Smooth muscle cell (in vitro differentiated cells): Measurements from ENCODE around the gene ZNF675. TPM values are rescaled to one million over a fixed set of nuclear protein-coding genes. Genes with fewer than 3 reads are reported as not detected.
"Not testable (repeated sequence)": the region's sequence is repeated elsewhere in the genome, so short reads cannot be mapped to it uniquely, and the experiment has no call there.

Source experiments
- DNase-seq: peaks from one replicate; lab custom pipeline; 2025; ENCODE audit not compliant: unreplicated experiment; lab: John Stamatoyannopoulos, UW
- H2AFZ ChIP-seq: fragments of 200-600 bp; sonication (generic); 2 replicates; pipeline ENCODE4 v1.6.0; 2016; ENCODE audit warnings: antibody characterized with exemption, low read depth, mild to moderate bottlenecking
- H3F3A ChIP-seq: fragments of 200-600 bp; sonication (generic); 2 replicates; pipeline ENCODE4 v1.6.0; 2017; ENCODE audit warnings: antibody characterized with exemption, low read depth
- H3K27ac ChIP-seq: fragments of 200-600 bp; sonication (generic); 2 replicates; pipeline ENCODE4 v1.5.1; 2016; ENCODE audit warnings: low read depth, mild to moderate bottlenecking
- H3K27me3 ChIP-seq: fragments of 200-600 bp; sonication (generic); 2 replicates; pipeline ENCODE4 v1.6.1; 2016; ENCODE audit warnings: low read depth, mild to moderate bottlenecking
- H3K36me3 ChIP-seq: fragments of 200-600 bp; sonication (generic); 2 replicates; pipeline ENCODE4 v1.5.1; 2016; ENCODE audit warnings: low read depth
- H3K4me1 ChIP-seq: fragments of 200-600 bp; sonication (generic); 2 replicates; pipeline ENCODE4 v1.5.1; 2016; ENCODE audit warnings: low read depth
- H3K4me2 ChIP-seq: fragments of 200-600 bp; sonication (generic); 2 replicates; pipeline ENCODE4 v1.6.0; 2016; ENCODE audit warnings: mild to moderate bottlenecking
- H3K4me3 ChIP-seq: fragments of 200-600 bp; sonication (generic); 2 replicates; pipeline ENCODE4 v1.5.1; 2016; ENCODE audit warnings: mild to moderate bottlenecking
- H3K79me2 ChIP-seq: fragments of 200-600 bp; sonication (generic); 2 replicates; pipeline ENCODE4 v1.6.0; 2016; ENCODE audit warnings: low read depth, mild to moderate bottlenecking
- H3K9ac ChIP-seq: fragments of 200-600 bp; sonication (generic); 2 replicates; pipeline ENCODE4 v1.6.0; 2016; ENCODE audit warnings: low read depth
- H3K9me3 ChIP-seq: fragments of 200-600 bp; sonication (generic); replicated peaks from 2 replicates; pipeline ENCODE4 v1.5.1; 2016; ENCODE audit warnings: low read depth
- H4K20me1 ChIP-seq: fragments of 200-600 bp; sonication (generic); 2 replicates; pipeline ENCODE4 v1.6.0; 2016; ENCODE audit warnings: low read depth
- WGBS: methylation state at CpG from one replicate; pipeline ENCODE4 v1.1.7; 2016; ENCODE audit warnings: low lambda C conversion rate; 5-methylcytosine and 5-hydroxymethylcytosine counted together
- polyA plus RNA-seq: library from polyadenylated mRNA; unstranded; fragments of >200 nt; fragmentation: Nextera tagmentation; extraction: Ambion mirVana; gene quantifications from 2 replicates; pipeline ENCODE4 v1.2.1, GENCODE V29; 2016
- total RNA-seq: library from RNA; depleted of rRNA; stranded (reverse); fragments of >200 nt; gene quantifications from 2 replicates; pipeline ENCODE4 v1.2.3, GENCODE V29; 2014
- TF ChIP-seq, protein P1 (sequence below): fragments of 200-600 bp; sonication (generic); IDR thresholded peaks from 2 replicates; pipeline ENCODE4 v1.5.1; 2017; ENCODE audit warnings: borderline replicate concordance, mild to moderate bottlenecking, antibody characterized with exemption; ENCODE audit not compliant: insufficient read depth, poor library complexity, severe bottlenecking

ZNF675 gene
- total and polyA plus RNA-seq, 2 experiments from 2014 or later = 4.6 to 13.6 TPM

- Histone ChIP-seq H4K20me1 (no peaks in the 10 kb centered on the region), H3K4me3 (no peak overlapping the region), H3K9me3 (peaks cover 14% of the 10 kb centered on the region), H3K9ac (no peak overlapping the region), H3F3A (no peaks in the 10 kb centered on the region), H2AFZ (no peak overlapping the region), H3K27ac (no peak overlapping the region), H3K27me3 (no peaks in the 10 kb centered on the region), H3K79me2 (peaks cover 22% of the 10 kb centered on the region), H3K4me1 (no peaks in the 10 kb centered on the region), H3K36me3 (peaks cover 24% of the 10 kb centered on the region), H3K4me2 (no peak overlapping the region)
- WGBS = 57% methylated on average over 3 of the region's 3 CpGs
- TF ChIP-seq, protein P1, sequence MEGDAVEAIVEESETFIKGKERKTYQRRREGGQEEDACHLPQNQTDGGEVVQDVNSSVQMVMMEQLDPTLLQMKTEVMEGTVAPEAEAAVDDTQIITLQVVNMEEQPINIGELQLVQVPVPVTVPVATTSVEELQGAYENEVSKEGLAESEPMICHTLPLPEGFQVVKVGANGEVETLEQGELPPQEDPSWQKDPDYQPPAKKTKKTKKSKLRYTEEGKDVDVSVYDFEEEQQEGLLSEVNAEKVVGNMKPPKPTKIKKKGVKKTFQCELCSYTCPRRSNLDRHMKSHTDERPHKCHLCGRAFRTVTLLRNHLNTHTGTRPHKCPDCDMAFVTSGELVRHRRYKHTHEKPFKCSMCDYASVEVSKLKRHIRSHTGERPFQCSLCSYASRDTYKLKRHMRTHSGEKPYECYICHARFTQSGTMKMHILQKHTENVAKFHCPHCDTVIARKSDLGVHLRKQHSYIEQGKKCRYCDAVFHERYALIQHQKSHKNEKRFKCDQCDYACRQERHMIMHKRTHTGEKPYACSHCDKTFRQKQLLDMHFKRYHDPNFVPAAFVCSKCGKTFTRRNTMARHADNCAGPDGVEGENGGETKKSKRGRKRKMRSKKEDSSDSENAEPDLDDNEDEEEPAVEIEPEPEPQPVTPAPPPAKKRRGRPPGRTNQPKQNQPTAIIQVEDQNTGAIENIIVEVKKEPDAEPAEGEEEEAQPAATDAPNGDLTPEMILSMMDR = no peak
- DNase-seq = no peak
Observed at GRCh38 chr19:23665651-23666410, 21.2 kb downstream of the ZNF675 start.

- H3K27me3 ChIP-seq, DNase-seq, H3F3A ChIP-seq, H3K4me1 ChIP-seq, H3K9ac ChIP-seq, H3K4me2 ChIP-seq, H3K4me3 ChIP-seq, H4K20me1 ChIP-seq, H2AFZ ChIP-seq, H3K79me2 ChIP-seq, H3K27ac ChIP-seq: not testable (repeated sequence)
- Histone ChIP-seq H3K9me3 (peaks cover 26% of the 10 kb centered on the region), H3K36me3 (peaks cover 26% of the 10 kb centered on the region)
- WGBS = 60% methylated on average over 3 of the region's 3 CpGs
Observed at GRCh38 chr19:23649817-23650216, 37.2 kb downstream of the ZNF675 start.

Other genes starting within 250 kb of the ZNF675 start
- gene ZNF681, start 71.7 kb upstream of the ZNF675 start, total RNA-seq = 1.5 and 14.1 TPM in 2 replicates
- gene ZNF681, start 71.7 kb upstream of the ZNF675 start, polyA plus RNA-seq = 0.07 and 0.08 TPM in 2 replicates
- gene ZNF726, start 227.7 kb upstream of the ZNF675 start, total RNA-seq = not detected in 2 replicates
- gene ZNF726, start 227.7 kb upstream of the ZNF675 start, polyA plus RNA-seq = not detected in 2 replicates